GM23338 (cell line): ENCODE measurements around the gene BFSP2. TPM values are rescaled to one million over a fixed set of nuclear protein-coding genes. Genes with fewer than 3 reads are reported as not detected.
A peak's percentile ranks its signal among the peaks of the same experiment; 100 is the strongest.

ENCODE experiments used
- ATAC-seq: fragments of 200-7000 bp; cut with Tn5 transposase; 3 replicates; pipeline ENCODE4 v1.9.1; 2020
- DNase-seq: peaks from one replicate; pipeline ENCODE4 v3.0.0-alpha.2; 2015; ENCODE audit warnings: low spot score
- H2AFZ ChIP-seq: fragments of 200-600 bp; sonication (generic); 2 replicates; pipeline ENCODE4 v1.8.0; 2016; ENCODE audit warnings: antibody characterized with exemption, mild to moderate bottlenecking, moderate library complexity
- H3F3A ChIP-seq: fragments of 200-600 bp; sonication (generic); replicated peaks from 2 replicates; pipeline ENCODE4 v1.8.0; 2017; ENCODE audit warnings: antibody characterized with exemption, mixed run types, low read depth
- H3K27ac ChIP-seq: fragments of 200-600 bp; sonication (generic); 2 replicates; pipeline ENCODE4 v1.6.1; 2016; ENCODE audit warnings: low read depth
- H3K27me3 ChIP-seq: fragments of 200-600 bp; sonication (generic); 2 replicates; pipeline ENCODE4 v1.8.0; 2016; ENCODE audit warnings: mild to moderate bottlenecking, mixed run types, moderate library complexity; ENCODE audit not compliant: insufficient read depth
- H3K36me3 ChIP-seq: fragments of 200-600 bp; sonication (generic); 2 replicates; pipeline ENCODE4 v1.8.0; 2016; ENCODE audit warnings: mild to moderate bottlenecking; ENCODE audit not compliant: insufficient read depth
- H3K4me1 ChIP-seq: fragments of 200-600 bp; sonication (generic); 2 replicates; pipeline ENCODE4 v1.8.0; 2016; ENCODE audit warnings: mild to moderate bottlenecking, moderate library complexity; ENCODE audit not compliant: insufficient read depth
- H3K4me2 ChIP-seq: fragments of 200-600 bp; sonication (generic); 2 replicates; pipeline ENCODE4 v1.7.1; 2017; ENCODE audit warnings: mixed run types
- H3K4me3 ChIP-seq: fragments of 200-600 bp; sonication (generic); 2 replicates; pipeline ENCODE4 v1.6.1; 2016; ENCODE audit warnings: mixed run types
- H3K79me2 ChIP-seq: fragments of 200-600 bp; sonication (generic); replicated peaks from 2 replicates; pipeline ENCODE4 v1.8.0; 2017; ENCODE audit warnings: mild to moderate bottlenecking; ENCODE audit not compliant: insufficient read depth
- H3K9me2 ChIP-seq: fragments of 200-600 bp; sonication (generic); 2 replicates; pipeline ENCODE4 v1.8.0; 2017; ENCODE audit not compliant: insufficient read depth
- H4K20me1 ChIP-seq: fragments of 200-600 bp; sonication (generic); replicated peaks from 2 replicates; pipeline ENCODE4 v1.8.0; 2017; ENCODE audit warnings: mild to moderate bottlenecking; ENCODE audit not compliant: insufficient read depth
- H3K27ac Mint-ChIP-seq: 2 replicates; pipeline ENCODE4 v1.8.0; 2020; ENCODE audit warnings: inconsistent platforms, mild to moderate bottlenecking, moderate library complexity, mixed read lengths
- H3K27me3 Mint-ChIP-seq: 3 replicates; pipeline ENCODE4 v1.8.0; 2022; ENCODE audit warnings: low read depth, mild to moderate bottlenecking, moderate library complexity, mixed read lengths, inconsistent platforms; ENCODE audit not compliant: insufficient read depth, poor library complexity
- H3K36me3 Mint-ChIP-seq: 3 replicates; pipeline ENCODE4 v1.8.0; 2021; ENCODE audit warnings: low read depth, mild to moderate bottlenecking, inconsistent platforms, moderate library complexity, mixed read lengths
- H3K4me1 Mint-ChIP-seq: 3 replicates; pipeline ENCODE4 v1.8.0; 2020; ENCODE audit warnings: mild to moderate bottlenecking, inconsistent platforms, mixed read lengths
- H3K4me3 Mint-ChIP-seq: 3 replicates; pipeline ENCODE4 v1.8.0; 2021; ENCODE audit warnings: moderate library complexity, mild to moderate bottlenecking, inconsistent platforms, mixed read lengths
- H3K9me3 Mint-ChIP-seq: 3 replicates; pipeline ENCODE4 v1.8.0; 2020; ENCODE audit warnings: moderate library complexity, mild to moderate bottlenecking, inconsistent platforms, mixed read lengths
- CREB1 ChIP-seq: fragments of 250-450 bp; sonication (Bioruptor Pico); IDR thresholded peaks from 2 replicates; pipeline ENCODE4 v1.5.0; 2020; ENCODE audit warnings: low read depth, mild to moderate bottlenecking, moderate library complexity
- ETS1 ChIP-seq: IDR thresholded peaks from 2 replicates; pipeline ENCODE4 v1.6.1; 2016; ENCODE audit warnings: antibody characterized with exemption
- EZH2 ChIP-seq: fragments of 200-600 bp; sonication (generic); IDR thresholded peaks from one replicate; pipeline ENCODE4 v1.8.0; 2017; ENCODE audit warnings: antibody characterized with exemption, mild to moderate bottlenecking, low read depth; ENCODE audit not compliant: unreplicated experiment
- EZH2phosphoT487 ChIP-seq: fragments of 200-600 bp; sonication (generic); IDR thresholded peaks from one replicate; pipeline ENCODE4 v1.8.1; 2018; ENCODE audit warnings: antibody characterized with exemption; ENCODE audit not compliant: unreplicated experiment
- JUNB ChIP-seq: IDR thresholded peaks from one replicate; pipeline ENCODE4 v1.6.1; 2016; ENCODE audit warnings: antibody characterized with exemption; ENCODE audit not compliant: unreplicated experiment
- NANOG ChIP-seq: IDR thresholded peaks from 2 replicates; pipeline ENCODE4 v1.6.1; 2016; ENCODE audit warnings: antibody characterized with exemption, borderline replicate concordance
- POLR2AphosphoS5 ChIP-seq: IDR thresholded peaks from 2 replicates; pipeline ENCODE4 v1.6.1; 2016; ENCODE audit warnings: antibody characterized with exemption, low read depth
- REST ChIP-seq: IDR thresholded peaks from one replicate; pipeline ENCODE4 v1.6.1; 2018; ENCODE audit warnings: antibody characterized with exemption; ENCODE audit not compliant: unreplicated experiment
- STAT1 ChIP-seq: IDR thresholded peaks from one replicate; pipeline ENCODE4 v1.6.1; 2016; ENCODE audit warnings: antibody characterized with exemption; ENCODE audit not compliant: unreplicated experiment
- ZNF114 ChIP-seq: fragments of 250-450 bp; sonication (Bioruptor Pico); IDR thresholded peaks from 2 replicates; pipeline ENCODE4 v1.5.0; 2020; ENCODE audit warnings: mild to moderate bottlenecking, moderate library complexity
- ZNF331 ChIP-seq: fragments of 250-450 bp; sonication (Bioruptor Pico); IDR thresholded peaks from 2 replicates; pipeline ENCODE4 v1.5.0; 2020; ENCODE audit warnings: low read depth, mild to moderate bottlenecking, moderate library complexity
- polyA plus RNA-seq: library from polyadenylated mRNA; unstranded; fragments of >200 nt; fragmentation: Nextera tagmentation; extraction: Ambion mirVana; gene quantifications from 2 replicates; pipeline ENCODE4 v1.2.1, GENCODE V29; 2016
- total RNA-seq: library from RNA; depleted of rRNA; stranded (reverse); fragments of >200 nt; shearing (Covaris generic); gene quantifications from 2 replicates; pipeline ENCODE4 v1.2.3, GENCODE V29; 2014
- TF ChIP-seq, protein P1 (sequence below), 2 experiments: fragments of 200-600 bp in 1 of 2; sonication (generic) in 1 of 2; conservative IDR thresholded peaks; 2 replicates each; pipeline versions ENCODE4 v1.5.1 to v1.6.1; 2016 to 2017; ENCODE audit warnings: antibody characterized with exemption in 2 of 2, low read depth in 2 of 2, mild to moderate bottlenecking in 2 of 2, moderate library complexity in 1 of 2

BFSP2 gene
- total and polyA plus RNA-seq, 2 experiments from 2014 or later, result not detected

GRCh38 chr3:133387341-133387740 lies 12.5 kb upstream of the BFSP2 start (continued):
- no peak for TF ChIP-seq REST

DNA sequence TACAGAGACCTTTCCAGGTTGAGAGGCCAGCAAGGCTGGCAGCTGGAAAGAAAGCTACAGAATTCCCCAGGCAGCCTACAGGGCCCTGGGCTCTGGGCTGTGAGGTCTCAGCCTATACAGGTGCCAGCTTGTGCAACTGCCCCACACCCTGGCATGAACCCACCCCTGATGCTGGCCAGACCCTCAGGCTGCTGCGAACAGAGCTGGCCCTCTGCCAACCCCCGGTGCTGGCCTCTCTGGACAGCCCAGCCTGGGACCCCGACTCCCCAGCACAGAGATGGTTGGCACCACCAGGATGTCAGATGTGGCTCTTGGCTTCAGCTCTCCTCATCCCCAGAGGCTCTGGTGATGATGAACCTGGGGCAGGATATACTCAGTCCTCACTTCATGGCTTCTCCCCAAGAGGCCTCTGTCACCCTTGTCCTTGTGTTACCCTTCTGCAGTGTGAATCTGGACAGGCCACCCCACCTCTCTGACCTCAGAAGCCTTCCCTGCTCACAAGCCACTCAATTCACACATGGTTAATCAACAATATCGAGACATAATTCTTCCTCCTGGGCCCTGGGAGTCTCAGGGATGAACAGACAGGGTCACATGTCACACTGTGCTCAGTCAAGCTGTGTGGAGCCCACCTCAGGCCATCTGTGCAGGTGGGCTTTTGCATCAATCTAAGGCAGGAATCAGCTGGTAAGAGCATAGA lies 11.0 kb upstream of the BFSP2 start:
- Histone ChIP-seq H2AFZ (no peak overlapping the region), H3K27ac (no peak overlapping the region), H3K27me3 (no peaks in the 10 kb centered on the region), H3K4me1 (no peaks in the 10 kb centered on the region; the same call in 1 of the 2 replicates), H3K4me3 (no peak overlapping the region), H4K20me1 (no peaks in the 10 kb centered on the region), H3F3A (no peaks in the 10 kb centered on the region), H3K9me2 (no peaks in the 10 kb centered on the region), H3K4me2 (no peak overlapping the region), H3K36me3 (no peaks in the 10 kb centered on the region), H3K79me2 (no peaks in the 10 kb centered on the region)
- Mint-ChIP-seq H3K27me3 (peaks cover 6% of the 10 kb centered on the region), H3K4me1 (peaks cover 8% of the 10 kb centered on the region; the same call in 2 of the 3 replicates), H3K36me3 (peaks cover 4% of the 10 kb centered on the region; the same call in 2 of the 3 replicates), H3K4me3 (no peak overlapping the region), H3K27ac (0 out of 2 replicates have a peak overlapping the region, but pooled peaks have one; percentile 28), H3K9me3 (no peaks in the 10 kb centered on the region)
- DNase-seq, result no peak
- ATAC-seq, result no peak
- TF ChIP-seq, protein P1, sequence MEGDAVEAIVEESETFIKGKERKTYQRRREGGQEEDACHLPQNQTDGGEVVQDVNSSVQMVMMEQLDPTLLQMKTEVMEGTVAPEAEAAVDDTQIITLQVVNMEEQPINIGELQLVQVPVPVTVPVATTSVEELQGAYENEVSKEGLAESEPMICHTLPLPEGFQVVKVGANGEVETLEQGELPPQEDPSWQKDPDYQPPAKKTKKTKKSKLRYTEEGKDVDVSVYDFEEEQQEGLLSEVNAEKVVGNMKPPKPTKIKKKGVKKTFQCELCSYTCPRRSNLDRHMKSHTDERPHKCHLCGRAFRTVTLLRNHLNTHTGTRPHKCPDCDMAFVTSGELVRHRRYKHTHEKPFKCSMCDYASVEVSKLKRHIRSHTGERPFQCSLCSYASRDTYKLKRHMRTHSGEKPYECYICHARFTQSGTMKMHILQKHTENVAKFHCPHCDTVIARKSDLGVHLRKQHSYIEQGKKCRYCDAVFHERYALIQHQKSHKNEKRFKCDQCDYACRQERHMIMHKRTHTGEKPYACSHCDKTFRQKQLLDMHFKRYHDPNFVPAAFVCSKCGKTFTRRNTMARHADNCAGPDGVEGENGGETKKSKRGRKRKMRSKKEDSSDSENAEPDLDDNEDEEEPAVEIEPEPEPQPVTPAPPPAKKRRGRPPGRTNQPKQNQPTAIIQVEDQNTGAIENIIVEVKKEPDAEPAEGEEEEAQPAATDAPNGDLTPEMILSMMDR (conservative IDR thresholded peaks at IDR 0.05; ENCODE audit: low read depth in 2 of 2), result no peak
- TF ChIP-seq STAT1, result no peak
- TF ChIP-seq ZNF114 (CRISPR knock-in tag), result no peak
- no peak for TF ChIP-seq POLR2AphosphoS5
- TF ChIP-seq JUNB, result no peak
- TF ChIP-seq ZNF331 (CRISPR knock-in tag), result no peak
- TF ChIP-seq EZH2, result no peak
- no peak for TF ChIP-seq REST
- no peak for TF ChIP-seq CREB1 (CRISPR knock-in tag)
- TF ChIP-seq EZH2phosphoT487, result no peak
- TF ChIP-seq ETS1, result no peak
- no peak for TF ChIP-seq NANOG
